Tibial nerve (tissue), 4 donors: Measurements from ENCODE around the gene MSGN1. TPM values are rescaled to one million over a fixed set of nuclear protein-coding genes. Genes with fewer than 3 reads are reported as not detected.

Experiments used
- DNase-seq, 2 donors: peaks; one replicate each; pipeline ENCODE4 v3.0.0-alpha.2; 2019; ENCODE audit warnings: low spot score in 2 of 2
- H3K27ac ChIP-seq, 4 donors: fragments of 200-600 bp; sonication (generic) in 3 of 4; one replicate each; pipeline ENCODE4 v1.5.1; 2017 to 2019; ENCODE audit warnings: mild to moderate bottlenecking in 1 of 4
- H3K27me3 ChIP-seq, 2 donors: fragments of 200-600 bp; sonication (generic) in 1 of 2; one replicate each; pipeline versions ENCODE4 v1.5.1 to v1.6.0; 2017 to 2019
- H3K36me3 ChIP-seq, 3 donors: fragments of 200-600 bp; sonication (generic); one replicate each; pipeline ENCODE4 v1.5.1; 2018 to 2019
- H3K4me1 ChIP-seq, 4 donors: fragments of 200-600 bp; sonication (generic) in 3 of 4; one replicate each; pipeline ENCODE4 v1.5.1; 2017 to 2019
- H3K4me3 ChIP-seq, 4 donors: fragments of 200-600 bp; sonication (generic) in 3 of 4; one replicate each; pipeline ENCODE4 v1.5.1; 2017 to 2019; ENCODE audit warnings: mild to moderate bottlenecking in 1 of 4, moderate library complexity in 1 of 4
- H3K9me3 ChIP-seq, 4 donors: fragments of 200-600 bp; sonication (generic) in 3 of 4; one replicate each; pipeline ENCODE4 v1.5.1; 2017 to 2019
- CTCF ChIP-seq, 5 experiments: fragments of 200-600 bp in 3 of 5; fragments of 450-650 bp in 2 of 5; sonication (generic) in 3 of 5; IDR thresholded peaks; one replicate each; pipeline ENCODE4 v1.5.1; 2016 to 2019; ENCODE audit warnings: antibody characterized with exemption in 5 of 5, mild to moderate bottlenecking in 3 of 5, moderate library complexity in 2 of 5
- EP300 ChIP-seq, 2 donors: sonication (generic); formaldehyde crosslinking; IDR thresholded peaks; one replicate each; pipeline ENCODE4 v1.6.1; 2017; ENCODE audit warnings: antibody characterized with exemption in 2 of 2, mild to moderate bottlenecking in 1 of 2
- POLR2A ChIP-seq, 2 donors: fragments of 450-650 bp; IDR thresholded peaks; one replicate each; pipeline ENCODE4 v1.6.1; 2017; ENCODE audit warnings: antibody characterized with exemption in 2 of 2, mild to moderate bottlenecking in 2 of 2, moderate library complexity in 2 of 2
- WGBS, 2 donors: methylation state at CpG; one replicate each; pipeline ENCODE4 v1.1.5; 2018; 5-methylcytosine and 5-hydroxymethylcytosine counted together
- total RNA-seq, 4 donors: library from RNA; depleted of rRNA; stranded (reverse); fragments of >200 nt; gene quantifications; one replicate each; pipeline ENCODE4 v1.1.0, GENCODE V29; 2016

The MSGN1 gene
- total RNA-seq, 4 donors from 2014 or later: not detected

GRCh38 chr2:17846676-17847075 is 30.4 kb downstream of the MSGN1 start:
- no peak overlapping the region for H3K4me3 ChIP-seq
- TF ChIP-seq POLR2A (IDR thresholded peaks at IDR 0.05) (no peak), EP300 (IDR thresholded peaks at IDR 0.05) (no peak), CTCF (IDR thresholded peaks at IDR 0.05) (no peak)
- 96 to 97% methylated on average over 3 of the region's 3 CpGs for WGBS, 2 donors

GRCh38 chr2:17847236-17847635 is 31.0 kb downstream of the MSGN1 start:
- Histone ChIP-seq H3K9me3 (no peaks in the 10 kb centered on the region), H3K27me3 (no peaks in the 10 kb centered on the region), H3K4me1 (peaks cover 0 to 4% (median 0%) of the 10 kb centered on the region in 4 donors), H3K27ac (no peak overlapping the region), H3K4me3 (no peak overlapping the region), H3K36me3 (no peaks in the 10 kb centered on the region)
- 95 to 96% methylated on average over 2 of the region's 2 CpGs for WGBS, 2 donors
- TF ChIP-seq CTCF (IDR thresholded peaks at IDR 0.05) (no peak), POLR2A (IDR thresholded peaks at IDR 0.05) (no peak), EP300 (IDR thresholded peaks at IDR 0.05) (no peak)
- DNase-seq: no peak

More at GRCh38 chr2:17846676-17847075, 30.4 kb downstream of the MSGN1 start:
- Histone ChIP-seq H3K4me1 (peaks cover 0 to 1% (median 0%) of the 10 kb centered on the region in 4 donors), H3K27ac (no peak overlapping the region), H3K27me3 (no peaks in the 10 kb centered on the region), H3K9me3 (no peaks in the 10 kb centered on the region), H3K36me3 (no peaks in the 10 kb centered on the region)
- DNase-seq: no peak

- H3K4me3 ChIP-seq: no peak overlapping the region
- WGBS, 2 donors: 60 to 77% methylated on average over 5 of the region's 5 CpGs
- H3K4me1 ChIP-seq: peaks cover 0 to 4% (median 0%) of the 10 kb centered on the region in 4 donors
- no peak overlapping the region for H3K27ac ChIP-seq
- no peak for DNase-seq
- H3K9me3 ChIP-seq: no peaks in the 10 kb centered on the region
- no peaks in the 10 kb centered on the region for H3K27me3 ChIP-seq
- TF ChIP-seq POLR2A (IDR thresholded peaks at IDR 0.05) (no peak), EP300 (IDR thresholded peaks at IDR 0.05) (no peak), CTCF (IDR thresholded peaks at IDR 0.05) (no peak)
- H3K36me3 ChIP-seq: no peaks in the 10 kb centered on the region
These were observed 33.0 kb downstream of the MSGN1 start for GRCh38 chr2:17849275-17849674.

- no peak for TF ChIP-seq CTCF (IDR thresholded peaks at IDR 0.05)
- no peaks in the 10 kb centered on the region for H3K9me3 ChIP-seq
- WGBS, 2 donors: 78 to 86% methylated on average over 4 of the region's 4 CpGs
- H3K4me1 ChIP-seq: peaks cover 0 to 4% (median 0%) of the 10 kb centered on the region in 4 donors
- H3K36me3 ChIP-seq: no peaks in the 10 kb centered on the region
- H3K27ac ChIP-seq: no peak overlapping the region
- no peak for DNase-seq
- no peak overlapping the region for H3K4me3 ChIP-seq
- no peaks in the 10 kb centered on the region for H3K27me3 ChIP-seq
These were observed 33.9 kb downstream of the MSGN1 start for GRCh38 chr2:17850151-17850550.

- peaks cover 0 to 2% of the 10 kb centered on the region in 2 donors for H3K27me3 ChIP-seq
- H3K36me3 ChIP-seq: no peaks in the 10 kb centered on the region
- WGBS, 2 donors: 41 to 45% methylated on average over 8 to 9 of the region's 9 CpGs
- peak in 1 of 2 donors; percentile 26 for DNase-seq
- peak; percentile 70 to 85 (median 82) for TF ChIP-seq CTCF (IDR thresholded peaks at IDR 0.05)
- no peak for TF ChIP-seq EP300 (IDR thresholded peaks at IDR 0.05)
- no peak overlapping the region for H3K4me3 ChIP-seq
- H3K9me3 ChIP-seq: no peaks in the 10 kb centered on the region
- H3K27ac ChIP-seq: no peak overlapping the region
- H3K4me1 ChIP-seq: peaks cover 0 to 4% (median 0%) of the 10 kb centered on the region in 4 donors
These were observed 35.7 kb downstream of the MSGN1 start for GRCh38 chr2:17851731-17852585.
